RWPE1 (cell line): Measurements from ENCODE around the gene AHNAK2.
A peak's percentile ranks its signal among the peaks of the same experiment; 100 is the strongest.
"Not testable (repeated sequence)": the region's sequence is repeated elsewhere in the genome, so short reads cannot be mapped to it uniquely, and the experiment has no call there.

Source experiments
- CTCF ChIA-PET: fragments of 350-600 bp; sonication (Branson Sonifier 250); formaldehyde crosslinking; extraction: SDS; loops from one replicate; lab custom pipeline; 2021; lab: Yijun Ruan, JAX
- POLR2A ChIA-PET: fragments of 400-600 bp; formaldehyde crosslinking; extraction: SDS; loops from one replicate; lab custom pipeline; 2020; ENCODE audit warnings: antibody characterized with exemption; ENCODE audit not compliant: low non-redundant PET; lab: Yijun Ruan, JAX
- DNase-seq: peaks from one replicate; pipeline ENCODE4 v3.0.0; 2012; ENCODE audit warnings: low spot score
- H3K27ac ChIP-seq: fragments of 450-650 bp; 2 replicates; pipeline ENCODE4 v1.5.1; 2017
- CTCF ChIP-seq: fragments of 450-650 bp; conservative IDR thresholded peaks from 2 replicates; pipeline ENCODE4 v1.5.1; 2017; ENCODE audit warnings: low read depth, mild to moderate bottlenecking

Gene AHNAK2

GRCh38 chr14:104977681-104978653 is at the start of gene AHNAK2:
Gene AHNAK2, minus strand, starts transcription at chr14:104978374. Its CDS starts 137 bp downstream, at chr14:104978237.
- peak within 1 kb of the TSS; percentile 100 for H3K27ac ChIP-seq
- peak; percentile 73 for DNase-seq
- ChIA-PET POLR2A (no interaction called here), CTCF (no interaction called here)
- TF ChIP-seq CTCF = no peak

GRCh38 chr14:105027718-105028117 is 49.5 kb upstream of the AHNAK2 start:
- POLR2A ChIA-PET, DNase-seq, CTCF ChIA-PET: not testable (repeated sequence)
- peak overlapping the region; percentile 99 for H3K27ac ChIP-seq

GRCh38 chr14:105026802-105027563 is 48.8 kb upstream of the AHNAK2 start:
- CTCF ChIA-PET = no interaction called here
- H3K27ac ChIP-seq = peak overlapping the region; percentile 99
- POLR2A ChIA-PET = no interaction called here
- TF ChIP-seq CTCF = no peak
- DNase-seq = peak; percentile 56

- no peak for TF ChIP-seq CTCF
- POLR2A ChIA-PET = no interaction called here
- CTCF ChIA-PET = interaction anchor here (0.6 to 0.7 kb wide), 2 partner anchors 255 to 1508 kb away, joined by 5 to 6 read pairs; no protein-coding TSS in a partner anchor
- DNase-seq = peak; percentile 71
- peak overlapping the region; percentile 99 for H3K27ac ChIP-seq
These were observed 48.0 kb upstream of the AHNAK2 start for GRCh38 chr14:105026033-105026785.

- peak overlapping the region; percentile 99 for H3K27ac ChIP-seq
- ChIA-PET CTCF (no interaction called here), POLR2A (interaction anchor here (0.6 kb wide), 1 partner anchor 88 kb away, joined by 3 read pairs; no protein-coding TSS in a partner anchor)
These were observed 47.3 kb upstream of the AHNAK2 start for GRCh38 chr14:105025429-105025828.

More at GRCh38 chr14:105025429-105025828, 47.3 kb upstream of the AHNAK2 start:
- TF ChIP-seq CTCF = no peak
- no peak for DNase-seq
